WTC11 (cell line): ENCODE measurements around the gene ESRRA. TPM values are rescaled to one million over a fixed set of nuclear protein-coding genes. Genes with fewer than 3 reads are reported as not detected.

Experiments used
- ATAC-seq: fragments of 200-7000 bp; cut with Tn5 transposase; 2 replicates; pipeline ENCODE4 v1.10.0; 2021; ENCODE audit warnings: mild to moderate bottlenecking, moderate library complexity
- CTCF ChIA-PET: fragments of 300-600 bp; sonication (Branson Sonifier 250); formaldehyde crosslinking; loops from one replicate; lab custom pipeline; 2021; ENCODE audit warnings: antibody characterized with exemption; lab: Charles Lee
- POLR2A ChIA-PET: fragments of 350-600 bp; sonication (Branson Sonifier 250); formaldehyde crosslinking; loops from one replicate; lab custom pipeline; 2021; ENCODE audit warnings: antibody characterized with exemption; lab: Charles Lee
- DNase-seq: peaks from one replicate; pipeline ENCODE4 v3.0.0; 2021; ENCODE audit warnings: low spot score
- H3K27ac Mint-ChIP-seq: 2 replicates; pipeline ENCODE4 v1.8.0; 2021; ENCODE audit warnings: mixed read lengths
- H3K27me3 Mint-ChIP-seq: 2 replicates; pipeline ENCODE4 v1.8.0; 2021; ENCODE audit warnings: low read depth, mild to moderate bottlenecking, moderate library complexity, mixed read lengths
- H3K36me3 Mint-ChIP-seq: 2 replicates; pipeline ENCODE4 v1.8.0; 2021; ENCODE audit warnings: mixed read lengths
- H3K4me1 Mint-ChIP-seq: 2 replicates; pipeline ENCODE4 v1.8.0; 2022; ENCODE audit warnings: mixed read lengths
- H3K4me3 Mint-ChIP-seq: 2 replicates; pipeline ENCODE4 v1.8.0; 2021; ENCODE audit warnings: mild to moderate bottlenecking, moderate library complexity, mixed read lengths
- H3K9me3 Mint-ChIP-seq: 2 replicates; pipeline ENCODE4 v1.8.0; 2021; ENCODE audit warnings: mixed read lengths
- AR ChIP-seq: fragments of 250-450 bp; sonication (Bioruptor Pico); IDR thresholded peaks from 2 replicates; pipeline ENCODE4 v1.9.0; 2021; ENCODE audit warnings: mild to moderate bottlenecking
- ARID4B ChIP-seq: sonication (generic); formaldehyde crosslinking; IDR thresholded peaks from 2 replicates; pipeline ENCODE4 v1.8.0; 2023; ENCODE audit warnings: missing genetic modification reagents, mild to moderate bottlenecking, borderline replicate concordance
- ATF3 ChIP-seq: sonication (generic); formaldehyde crosslinking; conservative IDR thresholded peaks from 2 replicates; pipeline ENCODE4 v1.8.1; 2022; ENCODE audit warnings: mild to moderate bottlenecking, missing genetic modification reagents
- CDX4 ChIP-seq: fragments of 250-450 bp; sonication (Bioruptor Pico); IDR thresholded peaks from 2 replicates; pipeline ENCODE4 v1.9.0; 2021; ENCODE audit warnings: moderate library complexity, mild to moderate bottlenecking, inconsistent platforms, borderline replicate concordance
- CREM ChIP-seq: sonication (generic); formaldehyde crosslinking; IDR thresholded peaks from 2 replicates; pipeline ENCODE4 v1.8.1; 2022; ENCODE audit warnings: mild to moderate bottlenecking, missing genetic modification reagents, moderate library complexity
- CTCF ChIP-seq: fragments of 200-600 bp; IDR thresholded peaks from 2 replicates; pipeline ENCODE4 v1.8.0; 2022; ENCODE audit warnings: antibody characterized with exemption
- HMGXB4 ChIP-seq: sonication (generic); formaldehyde crosslinking; IDR thresholded peaks from 2 replicates; pipeline ENCODE4 v1.8.1; 2023; ENCODE audit warnings: mild to moderate bottlenecking, moderate library complexity, missing genetic modification reagents
- IRF1 ChIP-seq: sonication (generic); formaldehyde crosslinking; IDR thresholded peaks from 2 replicates; pipeline ENCODE4 v1.8.0; 2023; ENCODE audit warnings: missing genetic modification reagents
- MLX ChIP-seq: sonication (generic); formaldehyde crosslinking; IDR thresholded peaks from 2 replicates; pipeline ENCODE4 v1.8.1; 2023; ENCODE audit warnings: mild to moderate bottlenecking, missing genetic modification reagents, moderate library complexity
- MYBL2 ChIP-seq: sonication (generic); formaldehyde crosslinking; IDR thresholded peaks from 2 replicates; pipeline ENCODE4 v1.8.1; 2023; ENCODE audit warnings: mild to moderate bottlenecking, moderate library complexity, missing genetic modification reagents
- NFATC4 ChIP-seq: fragments of 250-450 bp; sonication (Bioruptor Pico); IDR thresholded peaks from 2 replicates; pipeline ENCODE4 v1.9.0; 2021; ENCODE audit warnings: mild to moderate bottlenecking
- NR3C1 ChIP-seq: sonication (generic); formaldehyde crosslinking; conservative IDR thresholded peaks from 2 replicates; pipeline ENCODE4 v1.8.1; 2023; ENCODE audit warnings: low read depth, mild to moderate bottlenecking, missing genetic modification reagents
- PREB ChIP-seq: sonication (generic); formaldehyde crosslinking; IDR thresholded peaks from 2 replicates; pipeline ENCODE4 v1.8.1; 2022; ENCODE audit warnings: mild to moderate bottlenecking, missing genetic modification reagents, moderate library complexity, borderline replicate concordance
- RELA ChIP-seq: sonication (generic); formaldehyde crosslinking; IDR thresholded peaks from 2 replicates; pipeline ENCODE4 v1.8.1; 2022; ENCODE audit warnings: missing genetic modification reagents, mild to moderate bottlenecking, borderline replicate concordance
- SMAD3 ChIP-seq: sonication (generic); formaldehyde crosslinking; IDR thresholded peaks from 2 replicates; pipeline ENCODE4 v1.8.0; 2022; ENCODE audit warnings: missing genetic modification reagents, mild to moderate bottlenecking, borderline replicate concordance
- SP1 ChIP-seq: sonication (generic); formaldehyde crosslinking; conservative IDR thresholded peaks from 2 replicates; pipeline ENCODE4 v1.8.1; 2022; ENCODE audit warnings: missing genetic modification reagents
- TCF7 ChIP-seq: sonication (generic); formaldehyde crosslinking; IDR thresholded peaks from 2 replicates; pipeline ENCODE4 v1.8.0; 2022; ENCODE audit warnings: mild to moderate bottlenecking, low read depth, missing genetic modification reagents, moderate library complexity
- ZNF281 ChIP-seq: sonication (generic); formaldehyde crosslinking; IDR thresholded peaks from 2 replicates; pipeline ENCODE4 v1.8.0; 2023; ENCODE audit warnings: mild to moderate bottlenecking, missing genetic modification reagents
- ZNF317 ChIP-seq: sonication (generic); formaldehyde crosslinking; IDR thresholded peaks from 2 replicates; pipeline ENCODE4 v1.8.1; 2023; ENCODE audit warnings: low read depth, mild to moderate bottlenecking, moderate library complexity, missing genetic modification reagents, borderline replicate concordance
- total RNA-seq: library from RNA; stranded (reverse); gene quantifications from 3 replicates; pipeline ENCODE4 v1.2.3, GENCODE V29; 2021

ESRRA gene
- total RNA-seq, 1 experiment from 2014 or later = 81.9 TPM

GRCh38 chr11:64361659-64362058 is 56.3 kb downstream of the ESRRA start (continued):
- TF ChIP-seq IRF1 (no peak), MYBL2 (CRISPR knock-in tag) (no peak), ATF3 (CRISPR knock-in tag) (no peak), CREM (CRISPR knock-in tag) (no peak), CDX4 (CRISPR knock-in tag) (no peak), NFATC4 (CRISPR knock-in tag) (no peak), ZNF317 (no peak), MLX (CRISPR knock-in tag) (no peak), CTCF (no peak), NR3C1 (CRISPR knock-in tag) (no peak), TCF7 (no peak), PREB (no peak)

GRCh38 chr11:64362339-64362738 is 57.0 kb downstream of the ESRRA start:
- H3K4me3 Mint-ChIP-seq = no peak overlapping the region
- no peaks in the 10 kb centered on the region for H3K27me3 Mint-ChIP-seq
- no peaks in the 10 kb centered on the region for H3K9me3 Mint-ChIP-seq
- DNase-seq (no peak), ATAC-seq (no peak)
- POLR2A ChIA-PET = no interaction called here
- peaks cover 41% of the 10 kb centered on the region for H3K36me3 Mint-ChIP-seq
- peaks cover 15% of the 10 kb centered on the region for H3K4me1 Mint-ChIP-seq
- CTCF ChIA-PET = interaction anchor here (0.6 kb wide), 1 partner anchor 61 kb away, joined by 4 read pairs; no protein-coding TSS in a partner anchor
- no peak overlapping the region for H3K27ac Mint-ChIP-seq
- TF ChIP-seq AR = no peak
- no peak for TF ChIP-seq ARID4B (CRISPR knock-in tag)
- TF ChIP-seq HMGXB4 (CRISPR knock-in tag) = no peak
- no peak for TF ChIP-seq ZNF281
- no peak for TF ChIP-seq RELA (CRISPR knock-in tag)
- TF ChIP-seq SMAD3 = no peak
- TF ChIP-seq SP1 (CRISPR knock-in tag) = no peak
